A549 (cell line): Measurements from ENCODE around the gene FBXL7.

Source experiments
- EP300 ChIP-seq, 2 experiments: fragments of >200 bp; sonication (Bioruptor Twin); formaldehyde crosslinking; IDR thresholded peaks; 2 replicates in 1 of 2; 3 replicates in 1 of 2; pipeline ENCODE4 v1.6.1; 2016 to 2017
- TF ChIP-seq, protein P1 (sequence below): fragments of >200 bp; sonication (Bioruptor Twin); formaldehyde crosslinking; IDR thresholded peaks from 3 replicates; pipeline ENCODE4 v1.5.1; 2016
- TF ChIP-seq, protein P2 (sequence below): fragments of 200-600 bp; sonication (generic); IDR thresholded peaks from 2 replicates; pipeline ENCODE4 v1.6.1; 2016; ENCODE audit warnings: antibody characterized with exemption, mild to moderate bottlenecking, moderate library complexity

DNA sequence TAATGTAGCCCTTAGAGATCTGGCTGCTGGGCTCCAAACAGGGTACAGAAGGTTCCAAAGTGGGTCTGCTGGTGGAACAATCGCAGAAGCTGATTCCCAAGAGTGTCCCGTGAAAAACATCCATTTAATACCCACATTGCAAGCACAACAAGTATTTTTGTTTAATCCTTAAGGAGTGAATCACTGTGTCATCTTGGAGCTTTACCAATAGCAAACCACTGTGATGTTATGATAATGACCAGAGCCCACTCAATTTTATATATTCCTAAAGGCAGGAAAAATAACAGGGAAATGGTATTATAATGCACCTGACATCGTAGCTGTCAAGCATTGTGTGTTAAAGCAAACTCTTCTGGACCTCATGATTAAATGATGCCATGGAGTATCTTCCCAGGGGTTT lies 291.9 kb downstream of the FBXL7 start:
- TF ChIP-seq, protein P1, sequence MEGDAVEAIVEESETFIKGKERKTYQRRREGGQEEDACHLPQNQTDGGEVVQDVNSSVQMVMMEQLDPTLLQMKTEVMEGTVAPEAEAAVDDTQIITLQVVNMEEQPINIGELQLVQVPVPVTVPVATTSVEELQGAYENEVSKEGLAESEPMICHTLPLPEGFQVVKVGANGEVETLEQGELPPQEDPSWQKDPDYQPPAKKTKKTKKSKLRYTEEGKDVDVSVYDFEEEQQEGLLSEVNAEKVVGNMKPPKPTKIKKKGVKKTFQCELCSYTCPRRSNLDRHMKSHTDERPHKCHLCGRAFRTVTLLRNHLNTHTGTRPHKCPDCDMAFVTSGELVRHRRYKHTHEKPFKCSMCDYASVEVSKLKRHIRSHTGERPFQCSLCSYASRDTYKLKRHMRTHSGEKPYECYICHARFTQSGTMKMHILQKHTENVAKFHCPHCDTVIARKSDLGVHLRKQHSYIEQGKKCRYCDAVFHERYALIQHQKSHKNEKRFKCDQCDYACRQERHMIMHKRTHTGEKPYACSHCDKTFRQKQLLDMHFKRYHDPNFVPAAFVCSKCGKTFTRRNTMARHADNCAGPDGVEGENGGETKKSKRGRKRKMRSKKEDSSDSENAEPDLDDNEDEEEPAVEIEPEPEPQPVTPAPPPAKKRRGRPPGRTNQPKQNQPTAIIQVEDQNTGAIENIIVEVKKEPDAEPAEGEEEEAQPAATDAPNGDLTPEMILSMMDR, result no peak
- TF ChIP-seq EP300 (IDR thresholded peaks at IDR 0.05), result no peak
- TF ChIP-seq, protein P2, sequence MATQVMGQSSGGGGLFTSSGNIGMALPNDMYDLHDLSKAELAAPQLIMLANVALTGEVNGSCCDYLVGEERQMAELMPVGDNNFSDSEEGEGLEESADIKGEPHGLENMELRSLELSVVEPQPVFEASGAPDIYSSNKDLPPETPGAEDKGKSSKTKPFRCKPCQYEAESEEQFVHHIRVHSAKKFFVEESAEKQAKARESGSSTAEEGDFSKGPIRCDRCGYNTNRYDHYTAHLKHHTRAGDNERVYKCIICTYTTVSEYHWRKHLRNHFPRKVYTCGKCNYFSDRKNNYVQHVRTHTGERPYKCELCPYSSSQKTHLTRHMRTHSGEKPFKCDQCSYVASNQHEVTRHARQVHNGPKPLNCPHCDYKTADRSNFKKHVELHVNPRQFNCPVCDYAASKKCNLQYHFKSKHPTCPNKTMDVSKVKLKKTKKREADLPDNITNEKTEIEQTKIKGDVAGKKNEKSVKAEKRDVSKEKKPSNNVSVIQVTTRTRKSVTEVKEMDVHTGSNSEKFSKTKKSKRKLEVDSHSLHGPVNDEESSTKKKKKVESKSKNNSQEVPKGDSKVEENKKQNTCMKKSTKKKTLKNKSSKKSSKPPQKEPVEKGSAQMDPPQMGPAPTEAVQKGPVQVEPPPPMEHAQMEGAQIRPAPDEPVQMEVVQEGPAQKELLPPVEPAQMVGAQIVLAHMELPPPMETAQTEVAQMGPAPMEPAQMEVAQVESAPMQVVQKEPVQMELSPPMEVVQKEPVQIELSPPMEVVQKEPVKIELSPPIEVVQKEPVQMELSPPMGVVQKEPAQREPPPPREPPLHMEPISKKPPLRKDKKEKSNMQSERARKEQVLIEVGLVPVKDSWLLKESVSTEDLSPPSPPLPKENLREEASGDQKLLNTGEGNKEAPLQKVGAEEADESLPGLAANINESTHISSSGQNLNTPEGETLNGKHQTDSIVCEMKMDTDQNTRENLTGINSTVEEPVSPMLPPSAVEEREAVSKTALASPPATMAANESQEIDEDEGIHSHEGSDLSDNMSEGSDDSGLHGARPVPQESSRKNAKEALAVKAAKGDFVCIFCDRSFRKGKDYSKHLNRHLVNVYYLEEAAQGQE, result no peak
